Neural progenitor cell (in vitro differentiated cells): ENCODE measurements around the gene CSRNP3. TPM values are rescaled to one million over a fixed set of nuclear protein-coding genes. Genes with fewer than 3 reads are reported as not detected.

Source experiments
- DNase-seq: peaks from one replicate; pipeline ENCODE4 v3.0.0-alpha.2; 2016; ENCODE audit warnings: low spot score
- H2AFZ ChIP-seq: fragments of 200-600 bp; sonication (generic); replicated peaks from 2 replicates; pipeline ENCODE4 v1.6.1; 2016; ENCODE audit warnings: antibody characterized with exemption
- H3F3A ChIP-seq: fragments of 200-600 bp; sonication (generic); 2 replicates; pipeline ENCODE4 v1.6.1; 2016; ENCODE audit warnings: antibody characterized with exemption, low read depth
- H3K27ac ChIP-seq: fragments of 200-600 bp; sonication (generic); 2 replicates; pipeline ENCODE4 v1.5.1; 2016; ENCODE audit warnings: mild to moderate bottlenecking
- H3K27me3 ChIP-seq: fragments of 200-600 bp; sonication (generic); 2 replicates; pipeline ENCODE4 v1.6.1; 2016; ENCODE audit warnings: mild to moderate bottlenecking, moderate library complexity
- H3K36me3 ChIP-seq: fragments of 200-600 bp; sonication (generic); 2 replicates; pipeline ENCODE4 v1.5.1; 2016
- H3K4me1 ChIP-seq: fragments of 200-600 bp; sonication (generic); 2 replicates; pipeline ENCODE4 v1.6.1; 2016; ENCODE audit warnings: mixed run types
- H3K4me2 ChIP-seq: fragments of 200-600 bp; sonication (generic); 2 replicates; pipeline ENCODE4 v1.6.1; 2016
- H3K4me3 ChIP-seq: fragments of 200-600 bp; sonication (generic); 2 replicates; pipeline ENCODE4 v1.5.1; 2016
- H3K79me2 ChIP-seq: fragments of 200-600 bp; sonication (generic); 2 replicates; pipeline ENCODE4 v1.6.1; 2016; ENCODE audit warnings: low read depth
- H3K9ac ChIP-seq: fragments of 200-600 bp; sonication (generic); 2 replicates; pipeline ENCODE4 v1.6.1; 2016
- H3K9me3 ChIP-seq: fragments of 200-600 bp; sonication (generic); 2 replicates; pipeline ENCODE4 v1.5.1; 2016; ENCODE audit warnings: low read depth
- H4K20me1 ChIP-seq: fragments of 200-600 bp; sonication (generic); 2 replicates; pipeline ENCODE4 v1.6.1; 2016; ENCODE audit warnings: low read depth
- H3K27ac Mint-ChIP-seq: 3 replicates; pipeline ENCODE4 v1.8.0; 2021; ENCODE audit warnings: mixed read lengths
- H3K27me3 Mint-ChIP-seq: 2 replicates; pipeline ENCODE4 v1.8.0; 2022; ENCODE audit warnings: low read depth, mild to moderate bottlenecking, inconsistent platforms, moderate library complexity, mixed read lengths; ENCODE audit not compliant: insufficient read depth
- H3K36me3 Mint-ChIP-seq: 3 replicates; pipeline ENCODE4 v1.8.0; 2021; ENCODE audit warnings: mixed read lengths
- H3K4me1 Mint-ChIP-seq: 3 replicates; pipeline ENCODE4 v1.8.0; 2021; ENCODE audit warnings: mixed read lengths
- H3K4me3 Mint-ChIP-seq: 3 replicates; pipeline ENCODE4 v1.8.0; 2021; ENCODE audit warnings: mild to moderate bottlenecking, moderate library complexity, mixed read lengths
- H3K9me3 Mint-ChIP-seq: 3 replicates; pipeline ENCODE4 v1.8.0; 2020; ENCODE audit warnings: mixed read lengths
- CTCF ChIP-seq: fragments of 200-600 bp; sonication (generic); IDR thresholded peaks from 2 replicates; pipeline ENCODE4 v1.5.1; 2017; ENCODE audit warnings: antibody characterized with exemption, mild to moderate bottlenecking
- EZH2 ChIP-seq: fragments of 200-600 bp; sonication (generic); IDR thresholded peaks from 2 replicates; pipeline ENCODE4 v1.6.1; 2017; ENCODE audit warnings: antibody characterized with exemption, mild to moderate bottlenecking, moderate library complexity
- EZH2phosphoT487 ChIP-seq: fragments of 200-600 bp; sonication (generic); IDR thresholded peaks from 2 replicates; pipeline ENCODE4 v1.6.1; 2017; ENCODE audit warnings: antibody characterized with exemption
- total RNA-seq: library from RNA; depleted of rRNA; stranded (reverse); fragments of >200 nt; gene quantifications from 2 replicates; pipeline ENCODE4 v1.2.3, GENCODE V29; 2015; ENCODE audit warnings: low replicate concordance

Gene CSRNP3
- total RNA-seq, 1 donor from 2014 or later, result 16.9 TPM

GRCh38 chr2:165636959-165637358 lies 167.5 kb downstream of the CSRNP3 start:
- H3K9me3 ChIP-seq, result no peaks in the 10 kb centered on the region
- TF ChIP-seq CTCF (no peak), EZH2 (no peak), EZH2phosphoT487 (no peak)
- Mint-ChIP-seq H3K4me1 (peaks cover 50% of the 10 kb centered on the region), H3K27ac (no peak overlapping the region), H3K9me3 (no peaks in the 10 kb centered on the region), H3K4me3 (no peak overlapping the region), H3K27me3 (no peaks in the 10 kb centered on the region), H3K36me3 (peaks cover 17% of the 10 kb centered on the region)
- no peaks in the 10 kb centered on the region for H3K36me3 ChIP-seq
- no peak overlapping the region for H3K9ac ChIP-seq
- DNase-seq, result no peak
- H3K27me3 ChIP-seq, result no peaks in the 10 kb centered on the region
- peaks cover 39% of the 10 kb centered on the region for H3F3A ChIP-seq
- no peak overlapping the region for H2AFZ ChIP-seq
- no peaks in the 10 kb centered on the region for H3K79me2 ChIP-seq
- H3K4me3 ChIP-seq, result no peak overlapping the region
- no peaks in the 10 kb centered on the region for H4K20me1 ChIP-seq
- H3K4me2 ChIP-seq, result no peak overlapping the region
- no peak overlapping the region for H3K27ac ChIP-seq
- peaks cover 38% of the 10 kb centered on the region for H3K4me1 ChIP-seq

- Histone ChIP-seq H3K79me2 (no peaks in the 10 kb centered on the region), H3K4me2 (no peak overlapping the region), H3K36me3 (no peaks in the 10 kb centered on the region), H3K27ac (no peak overlapping the region), H2AFZ (no peak overlapping the region), H3F3A (peaks cover 36% of the 10 kb centered on the region), H4K20me1 (no peaks in the 10 kb centered on the region), H3K4me3 (no peak overlapping the region), H3K9me3 (no peaks in the 10 kb centered on the region), H3K9ac (no peak overlapping the region), H3K4me1 (peaks cover 37% of the 10 kb centered on the region), H3K27me3 (no peaks in the 10 kb centered on the region)
- Mint-ChIP-seq H3K9me3 (no peaks in the 10 kb centered on the region), H3K4me3 (no peak overlapping the region), H3K4me1 (peaks cover 49% of the 10 kb centered on the region), H3K27me3 (no peaks in the 10 kb centered on the region), H3K36me3 (peaks cover 21% of the 10 kb centered on the region), H3K27ac (no peak overlapping the region)
- no peak for DNase-seq
- TF ChIP-seq EZH2 (no peak), CTCF (no peak), EZH2phosphoT487 (no peak)
These were observed 167.9 kb downstream of the CSRNP3 start for GRCh38 chr2:165637396-165637795.

GRCh38 chr2:165639504-165639903 lies 170.0 kb downstream of the CSRNP3 start:
- Histone ChIP-seq H3K27ac (no peak overlapping the region), H3K4me2 (no peak overlapping the region), H2AFZ (no peak overlapping the region), H3F3A (peaks cover 15% of the 10 kb centered on the region), H3K4me1 (peaks cover 19% of the 10 kb centered on the region), H3K36me3 (no peaks in the 10 kb centered on the region), H3K4me3 (no peak overlapping the region), H3K79me2 (no peaks in the 10 kb centered on the region), H3K9me3 (no peaks in the 10 kb centered on the region), H3K9ac (no peak overlapping the region), H4K20me1 (no peaks in the 10 kb centered on the region), H3K27me3 (no peaks in the 10 kb centered on the region)
- peaks cover 12% of the 10 kb centered on the region for H3K9me3 Mint-ChIP-seq
- no peak overlapping the region for H3K4me3 Mint-ChIP-seq
- no peak for DNase-seq
- peaks cover 28% of the 10 kb centered on the region for H3K4me1 Mint-ChIP-seq
- H3K27ac Mint-ChIP-seq, result no peak overlapping the region
- H3K36me3 Mint-ChIP-seq, result peaks cover 35% of the 10 kb centered on the region
- no peaks in the 10 kb centered on the region for H3K27me3 Mint-ChIP-seq
- TF ChIP-seq EZH2, result no peak
- no peak for TF ChIP-seq CTCF
- no peak for TF ChIP-seq EZH2phosphoT487
